ENCODE data around the gene USHBP1. TPM values are rescaled to one million over a fixed set of nuclear protein-coding genes. Genes with fewer than 3 reads are reported as not detected.

Gene USHBP1, protein sequence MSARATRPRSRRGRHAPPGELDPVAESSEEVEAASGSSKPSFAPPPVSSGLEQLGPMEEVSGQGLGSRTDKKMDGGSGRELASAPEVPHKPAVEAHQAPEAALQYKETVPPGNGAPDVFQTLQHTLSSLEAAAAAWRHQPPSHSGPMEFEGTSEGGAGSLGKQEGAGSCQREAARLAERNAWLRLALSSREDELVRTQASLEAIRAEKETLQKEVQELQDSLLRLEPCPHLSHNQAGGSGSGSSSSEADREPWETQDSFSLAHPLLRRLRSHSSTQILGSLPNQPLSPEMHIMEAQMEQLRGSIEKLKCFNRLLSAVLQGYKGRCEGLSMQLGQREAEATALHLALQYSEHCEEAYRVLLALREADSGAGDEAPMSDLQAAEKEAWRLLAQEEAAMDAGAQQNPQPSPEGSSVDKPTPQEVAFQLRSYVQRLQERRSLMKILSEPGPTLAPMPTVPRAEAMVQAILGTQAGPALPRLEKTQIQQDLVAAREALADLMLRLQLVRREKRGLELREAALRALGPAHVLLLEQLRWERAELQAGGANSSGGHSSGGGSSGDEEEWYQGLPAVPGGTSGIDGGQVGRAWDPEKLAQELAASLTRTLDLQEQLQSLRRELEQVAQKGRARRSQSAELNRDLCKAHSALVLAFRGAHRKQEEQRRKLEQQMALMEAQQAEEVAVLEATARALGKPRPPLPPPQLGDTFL
- total RNA-seq = 10 to 100 TPM in 4 of 6 donors, 1 to 10 TPM in 2; 9.1 to 21.4 (median 10.7) TPM

DNA sequence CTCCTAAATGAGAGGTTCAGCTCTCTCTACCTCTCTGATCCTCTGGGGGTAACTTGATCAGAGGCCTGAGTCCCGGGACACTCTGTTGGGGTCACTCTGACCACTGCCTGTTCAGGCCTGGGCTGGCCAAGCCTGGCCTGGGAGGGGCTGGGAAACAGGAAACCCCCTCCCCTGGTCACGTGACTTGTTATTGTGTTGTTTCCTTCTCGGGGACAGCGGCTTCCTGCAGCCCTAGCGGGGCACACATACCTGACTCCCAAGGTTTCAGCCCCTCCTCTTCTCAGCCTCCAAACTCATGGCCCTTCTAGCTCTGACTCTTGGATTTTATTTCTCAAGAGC lies at the start of gene USHBP1:
Gene USHBP1 (minus strand): TSS at position 105 of the 339 bp plus-strand sequence. CDS start 446 bp downstream, outside the sequence.
- Histone ChIP-seq H3K4me1 (peaks cover 6 to 36% (median 22%) of the 10 kb centered on the region in 4 donors), H3K27me3 (no peaks in the 10 kb centered on the region), H3K27ac (peak within 1 kb of the TSS; percentile 67 to 86 (median 74)), H3K4me3 (peak within 1 kb of the TSS; percentile 26 to 53 (median 44)), H3K9me3 (no peaks in the 10 kb centered on the region), H3K36me3 (peaks cover 0 to 11% (median 6%) of the 10 kb centered on the region in 4 donors)
- ATAC-seq (ENCODE audit: low FRiP score in 2 of 2) (no peak), DNase-seq (peak in 1 of 2 donors; percentile 39)
- TF ChIP-seq POLR2A (IDR thresholded peaks at IDR 0.05) (peak in 2 of 4 donors; percentile 50 to 52), EP300 (IDR thresholded peaks at IDR 0.05) (peak in 2 of 4 donors; percentile 31 to 62), POLR2AphosphoS5 (IDR thresholded peaks at IDR 0.05) (peak in 1 of 2 donors; percentile 84)
- TF ChIP-seq, protein P1, sequence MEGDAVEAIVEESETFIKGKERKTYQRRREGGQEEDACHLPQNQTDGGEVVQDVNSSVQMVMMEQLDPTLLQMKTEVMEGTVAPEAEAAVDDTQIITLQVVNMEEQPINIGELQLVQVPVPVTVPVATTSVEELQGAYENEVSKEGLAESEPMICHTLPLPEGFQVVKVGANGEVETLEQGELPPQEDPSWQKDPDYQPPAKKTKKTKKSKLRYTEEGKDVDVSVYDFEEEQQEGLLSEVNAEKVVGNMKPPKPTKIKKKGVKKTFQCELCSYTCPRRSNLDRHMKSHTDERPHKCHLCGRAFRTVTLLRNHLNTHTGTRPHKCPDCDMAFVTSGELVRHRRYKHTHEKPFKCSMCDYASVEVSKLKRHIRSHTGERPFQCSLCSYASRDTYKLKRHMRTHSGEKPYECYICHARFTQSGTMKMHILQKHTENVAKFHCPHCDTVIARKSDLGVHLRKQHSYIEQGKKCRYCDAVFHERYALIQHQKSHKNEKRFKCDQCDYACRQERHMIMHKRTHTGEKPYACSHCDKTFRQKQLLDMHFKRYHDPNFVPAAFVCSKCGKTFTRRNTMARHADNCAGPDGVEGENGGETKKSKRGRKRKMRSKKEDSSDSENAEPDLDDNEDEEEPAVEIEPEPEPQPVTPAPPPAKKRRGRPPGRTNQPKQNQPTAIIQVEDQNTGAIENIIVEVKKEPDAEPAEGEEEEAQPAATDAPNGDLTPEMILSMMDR (IDR thresholded peaks at IDR 0.05) = no peak
- WGBS, 2 donors = 25 to 31% methylated on average over 5 of the region's 5 CpGs

DNA sequence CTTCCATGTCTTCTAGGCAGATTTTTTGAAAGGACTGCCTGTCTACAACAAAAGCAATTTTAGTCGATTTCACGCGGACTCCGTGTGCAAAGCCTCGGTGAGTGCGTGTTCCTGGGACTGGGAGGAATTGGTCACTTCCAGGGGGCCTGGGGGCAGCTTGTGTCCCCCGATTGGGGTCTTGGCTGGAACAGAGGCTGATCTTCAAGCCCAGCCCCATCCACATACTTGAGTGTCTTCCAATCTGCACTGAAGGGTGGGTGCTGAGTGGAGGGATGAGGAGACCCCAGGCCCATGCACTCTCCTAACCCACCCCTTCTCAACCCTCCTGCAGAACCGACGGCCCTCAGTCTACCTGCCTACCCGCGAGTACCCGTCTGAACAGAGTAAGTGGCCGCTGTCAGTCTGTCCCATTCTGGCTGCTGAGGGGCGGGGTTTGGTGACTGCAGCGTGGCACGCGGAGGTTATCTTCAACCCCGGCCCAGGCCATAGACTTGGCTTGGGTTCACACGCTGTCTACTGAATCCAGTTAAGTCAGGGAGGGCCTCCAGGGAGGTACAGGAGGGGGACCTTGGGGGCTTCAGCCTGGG lies 49.6 kb upstream of the USHBP1 start:
- Histone ChIP-seq H3K27ac (no peak overlapping the region), H3K9me3 (no peaks in the 10 kb centered on the region), H3K4me3 (no peak overlapping the region), H3K27me3 (no peaks in the 10 kb centered on the region), H3K36me3 (peaks cover 10 to 55% (median 30%) of the 10 kb centered on the region in 4 donors), H3K4me1 (peaks cover 12 to 23% (median 18%) of the 10 kb centered on the region in 4 donors)
- ATAC-seq (ENCODE audit: low FRiP score in 2 of 2) = no peak
- TF ChIP-seq, protein P1 (IDR thresholded peaks at IDR 0.05) = no peak
- TF ChIP-seq POLR2AphosphoS5 (IDR thresholded peaks at IDR 0.05) = no peak
- no peak for TF ChIP-seq POLR2A (IDR thresholded peaks at IDR 0.05)
- DNase-seq = no peak
- WGBS, 2 donors = 93 to 95% methylated on average over 13 to 19 of the region's 19 CpGs

DNA sequence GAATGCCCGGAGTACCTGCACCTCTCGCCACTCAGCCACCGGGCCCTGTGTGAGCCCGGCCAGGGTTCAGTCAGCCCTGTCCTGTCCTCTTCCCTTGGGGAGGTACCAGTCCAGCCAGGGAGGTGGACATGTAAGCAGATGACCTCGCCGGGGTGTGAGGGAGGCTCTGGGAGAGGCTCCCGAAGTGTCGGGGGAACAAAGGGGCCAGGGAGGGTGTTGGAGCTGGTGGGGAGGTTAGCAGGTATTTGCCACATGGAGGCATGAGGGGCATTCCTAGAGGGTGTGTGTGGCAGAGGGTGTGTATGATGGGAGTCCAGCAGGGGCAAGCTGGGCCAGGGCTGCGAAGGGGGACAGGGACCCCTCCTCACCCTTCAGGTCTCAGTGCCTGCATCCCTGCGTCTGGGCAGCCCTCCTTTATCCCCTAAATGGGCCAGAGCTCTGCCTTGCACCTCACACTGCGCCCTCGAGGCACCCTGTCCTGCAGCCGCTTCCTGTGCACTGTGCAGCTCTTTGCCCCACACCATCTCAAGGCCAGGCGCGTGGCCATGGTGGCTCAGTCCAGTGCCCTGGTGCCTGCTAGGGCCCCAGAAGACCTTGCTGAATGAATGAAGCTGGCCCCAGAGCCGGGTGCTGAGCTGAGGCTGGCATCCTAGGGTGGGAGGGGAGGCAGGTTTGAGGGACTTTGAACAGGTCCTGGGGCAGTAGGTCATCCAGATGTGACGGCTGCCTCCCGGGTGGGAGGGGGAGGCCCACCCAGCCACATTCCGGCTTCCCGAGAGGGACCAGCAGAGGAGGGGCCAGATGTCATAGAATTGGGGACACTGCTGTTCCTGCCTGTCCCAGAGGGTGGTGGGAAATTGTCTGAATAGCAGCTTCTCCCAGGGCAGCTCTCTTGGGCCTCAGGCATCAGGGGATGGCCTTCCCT lies 47.9 kb upstream of the USHBP1 start:
- ATAC-seq (ENCODE audit: low FRiP score in 2 of 2) (no peak), DNase-seq (no peak)
- Histone ChIP-seq H3K36me3 (peaks cover 10 to 44% (median 29%) of the 10 kb centered on the region in 4 donors), H3K27ac (peak overlapping the region in 3 of 4 donors; percentile 20 to 48 (median 46)), H3K4me1 (peaks cover 17 to 27% (median 21%) of the 10 kb centered on the region in 4 donors), H3K9me3 (no peaks in the 10 kb centered on the region), H3K4me3 (no peak overlapping the region), H3K27me3 (no peaks in the 10 kb centered on the region)
- 82 to 86% methylated on average over 12 to 20 of the region's 20 CpGs for WGBS, 2 donors
- no peak for TF ChIP-seq POLR2A (IDR thresholded peaks at IDR 0.05)
- TF ChIP-seq, protein P1 (IDR thresholded peaks at IDR 0.05) = no peak
- TF ChIP-seq EP300 (IDR thresholded peaks at IDR 0.05) = no peak
- TF ChIP-seq POLR2AphosphoS5 (IDR thresholded peaks at IDR 0.05) = no peak

DNA sequence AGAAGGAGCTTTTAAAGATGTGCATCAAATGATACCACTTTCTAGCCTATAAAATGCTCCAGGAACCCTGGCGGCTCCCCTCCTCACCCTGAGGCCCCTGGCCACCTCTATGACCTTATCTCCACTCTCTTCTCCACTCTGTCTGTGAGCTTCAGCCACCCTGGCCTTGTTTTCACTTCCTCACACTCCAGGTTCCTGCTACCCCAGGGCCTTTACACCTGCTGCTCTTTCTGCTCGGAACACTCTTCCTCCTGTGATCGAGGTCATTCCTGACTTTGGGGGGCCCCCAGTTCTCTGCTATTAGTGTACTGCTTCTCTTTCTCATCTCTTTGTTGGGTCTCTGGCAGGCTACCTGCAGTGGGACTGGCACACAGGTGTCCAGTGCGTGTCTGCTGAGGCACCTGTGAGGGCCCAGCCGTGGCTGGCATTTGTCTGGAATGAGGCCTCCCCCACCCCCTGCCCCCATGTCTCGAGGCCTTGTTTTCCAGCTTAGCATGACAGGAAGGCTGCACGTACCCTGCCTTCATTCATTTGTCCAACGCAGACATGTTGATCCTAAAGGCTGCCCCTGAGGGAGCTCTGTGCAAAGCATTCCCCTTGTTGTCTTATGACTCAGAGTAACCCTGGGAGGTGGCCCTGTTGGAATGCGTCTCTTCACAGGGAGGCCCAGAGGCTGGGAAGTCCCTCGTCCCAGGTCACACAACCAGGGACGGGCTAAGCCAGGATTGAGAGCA lies 47.1 kb upstream of the USHBP1 start:
- peaks cover 8 to 40% (median 27%) of the 10 kb centered on the region in 4 donors for H3K36me3 ChIP-seq
- TF ChIP-seq POLR2AphosphoS5 (IDR thresholded peaks at IDR 0.05) (no peak), EP300 (IDR thresholded peaks at IDR 0.05) (no peak), POLR2A (IDR thresholded peaks at IDR 0.05) (no peak)
- TF ChIP-seq, protein P1 (IDR thresholded peaks at IDR 0.05) = no peak
- peak overlapping the region in 2 of 4 donors; percentile 32 to 46 for H3K27ac ChIP-seq
- H3K27me3 ChIP-seq = no peaks in the 10 kb centered on the region
- peaks cover 19 to 34% (median 26%) of the 10 kb centered on the region in 4 donors for H3K4me1 ChIP-seq
- 71 to 78% methylated on average over 8 to 11 of the region's 11 CpGs for WGBS, 2 donors
- H3K4me3 ChIP-seq = no peak overlapping the region
- no peaks in the 10 kb centered on the region for H3K9me3 ChIP-seq
- DNase-seq (no peak), ATAC-seq (ENCODE audit: low FRiP score in 2 of 2) (no peak)

Data from upper lobe of left lung (tissue), 6 donors.